ENCODE data around the gene ERCC2. TPM values are rescaled to one million over a fixed set of nuclear protein-coding genes. Genes with fewer than 3 reads are reported as not detected.

Gene ERCC2
- total and polyA plus RNA-seq, 2 of the 4 experiments (the other 2 are of a cell fraction), result 30.6 to 66.5 TPM

DNA sequence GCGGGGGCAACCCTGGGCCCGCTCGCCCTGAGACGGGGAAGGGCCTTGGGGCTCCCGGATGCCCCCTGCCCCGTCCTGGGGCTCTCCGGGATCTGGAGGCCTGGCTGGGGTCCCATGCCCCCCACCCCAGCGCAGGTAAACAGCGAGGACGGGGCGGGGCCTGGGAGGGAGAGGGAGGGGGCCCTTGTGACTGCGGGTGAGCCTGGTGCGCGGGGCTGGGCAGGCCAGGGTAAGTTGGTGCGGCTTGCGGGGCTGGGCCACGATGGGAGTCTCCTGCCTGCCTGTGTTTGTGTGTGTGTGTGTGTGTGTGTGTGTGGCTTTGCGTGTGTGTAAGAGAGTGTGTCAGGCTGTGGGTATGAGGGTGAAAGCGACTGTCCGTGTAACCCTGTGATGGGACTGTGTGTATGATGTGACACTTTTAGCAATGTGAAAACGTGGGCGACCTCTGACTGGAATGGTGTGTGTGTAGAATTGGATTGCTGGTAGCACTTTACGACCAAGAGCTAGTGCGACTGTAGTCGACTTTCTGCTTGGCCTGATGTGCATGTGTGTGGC is 29.4 kb downstream of the ERCC2 start:
- H3K4me2 ChIP-seq (ENCODE audit: low read depth, low read length), result no peak overlapping the region
- CTCF ChIA-PET, result no interaction called here

More for the DNA sequence above, 29.4 kb downstream of the ERCC2 start:
- DNase-seq (peak; percentile 8), ATAC-seq (ENCODE audit: low read depth) (no peak)
- TF ChIP-seq, protein P1, sequence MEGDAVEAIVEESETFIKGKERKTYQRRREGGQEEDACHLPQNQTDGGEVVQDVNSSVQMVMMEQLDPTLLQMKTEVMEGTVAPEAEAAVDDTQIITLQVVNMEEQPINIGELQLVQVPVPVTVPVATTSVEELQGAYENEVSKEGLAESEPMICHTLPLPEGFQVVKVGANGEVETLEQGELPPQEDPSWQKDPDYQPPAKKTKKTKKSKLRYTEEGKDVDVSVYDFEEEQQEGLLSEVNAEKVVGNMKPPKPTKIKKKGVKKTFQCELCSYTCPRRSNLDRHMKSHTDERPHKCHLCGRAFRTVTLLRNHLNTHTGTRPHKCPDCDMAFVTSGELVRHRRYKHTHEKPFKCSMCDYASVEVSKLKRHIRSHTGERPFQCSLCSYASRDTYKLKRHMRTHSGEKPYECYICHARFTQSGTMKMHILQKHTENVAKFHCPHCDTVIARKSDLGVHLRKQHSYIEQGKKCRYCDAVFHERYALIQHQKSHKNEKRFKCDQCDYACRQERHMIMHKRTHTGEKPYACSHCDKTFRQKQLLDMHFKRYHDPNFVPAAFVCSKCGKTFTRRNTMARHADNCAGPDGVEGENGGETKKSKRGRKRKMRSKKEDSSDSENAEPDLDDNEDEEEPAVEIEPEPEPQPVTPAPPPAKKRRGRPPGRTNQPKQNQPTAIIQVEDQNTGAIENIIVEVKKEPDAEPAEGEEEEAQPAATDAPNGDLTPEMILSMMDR (conservative IDR thresholded peaks at IDR 0.05; ENCODE audit: low read depth, low read length), result no peak
- TF ChIP-seq BHLHE40 (IDR thresholded peaks at IDR 0.05; ENCODE audit: low read depth, low read length) (no peak), RAD21 (IDR thresholded peaks at IDR 0.05; ENCODE audit: low read length) (no peak)
- Histone ChIP-seq H3K9ac (ENCODE audit: low read depth, low read length) (no peak overlapping the region), H3K27ac (ENCODE audit: insufficient read depth, low read length) (no peak overlapping the region), H4K91ac (ENCODE audit: insufficient read depth, low read depth, low read length) (no peak overlapping the region), H3K14ac (replicated peaks; ENCODE audit: low read depth, low read length) (no peak overlapping the region), H4K5ac (ENCODE audit: low read depth, low read length) (no peak overlapping the region), H2BK120ac (ENCODE audit: low read depth, low read length) (no peak overlapping the region), H3K4me1 (ENCODE audit: control insufficient read depth, insufficient read depth, low read length) (no peaks in the 10 kb centered on the region), H2BK15ac (ENCODE audit: low read depth, low read length) (no peak overlapping the region), H2BK20ac (ENCODE audit: low read depth, low read length) (no peak overlapping the region), H3K23ac (ENCODE audit: low read depth, low read length) (no peak overlapping the region; the same call in 1 of the 2 replicates), H3K9me1 (ENCODE audit: insufficient read depth, low read length) (no peaks in the 10 kb centered on the region), H4K8ac (ENCODE audit: low read depth in 2 of 2, low read length in 2 of 2) (no peak overlapping the region), H3K4me3 (ENCODE audit: insufficient read depth, low read depth, low read length) (no peak overlapping the region), H3K18ac (ENCODE audit: low read depth, low read length) (no peak overlapping the region), H4K20me1 (ENCODE audit: insufficient read depth, low read length) (no peaks in the 10 kb centered on the region), H2AFZ (replicated peaks; ENCODE audit: low read length, poor library complexity) (peak overlapping the region; percentile 47), H2AK5ac (ENCODE audit: low read depth, low read length) (no peak overlapping the region), H2AK9ac (replicated peaks; ENCODE audit: low read depth, low read length, poor library complexity) (no peak overlapping the region), H3K9me3 (ENCODE audit: control insufficient read depth, insufficient read depth, low read length) (no peaks in the 10 kb centered on the region), H3K79me1 (ENCODE audit: low read depth in 1 of 2, low read length in 2 of 2) (no peaks in the 10 kb centered on the region), H3K36me3 (ENCODE audit: control insufficient read depth, insufficient read depth, low read length) (no peaks in the 10 kb centered on the region), H3K27me3 (ENCODE audit: control insufficient read depth, insufficient read depth, low read length) (peaks cover 17% of the 10 kb centered on the region), H3K56ac (ENCODE audit: extremely low read depth, insufficient read depth, low read length) (no peak overlapping the region), H3K4ac (ENCODE audit: low read depth, low read length) (no peak overlapping the region), H2BK5ac (ENCODE audit: low read depth, low read length, poor library complexity, severe bottlenecking) (no peak overlapping the region)
- in situ Hi-C loops (cut with MboI; ENCODE audit: low sequenced_read_pairs), result no loop called here
- WGBS, 2 experiments (ENCODE audit: extremely low coverage in 2 of 2, insufficient read length in 1 of 2), result 20% methylated on average over 18 of the region's 25 CpGs; no CpG with 5 or more reads in 1 of the 2 experiments
- intact Hi-C loops (cut with micrococcal nuclease), result no loop called here
- POLR2A ChIA-PET (ENCODE audit: unreplicated experiment), result no interaction called here
- dilution Hi-C loops (cut with HindIII; ENCODE audit: low sequenced_read_pairs, unreplicated experiment), result no loop called here
- BruUV-seq (replicated peaks), result no TSS peak

Measured in IMR-90 (cell line).